Activated CD4-positive, alpha-beta T cell treated with anti-CD3 and anti-CD28 coated beads, Interleukin-2, amount 10 ng/mL, durations not matched to agents 7 days and 5 days (primary cell): ENCODE data around the gene ATP1A2. TPM values are rescaled to one million over a fixed set of nuclear protein-coding genes. Genes with fewer than 3 reads are reported as not detected.

Source experiments
- CTCF ChIA-PET: fragments of 350-600 bp; sonication (Branson Sonifier 250); formaldehyde crosslinking; loops from one replicate; lab custom pipeline; 2021; ENCODE audit warnings: antibody characterized with exemption; lab: Charles Lee
- POLR2A ChIA-PET: fragments of 350-600 bp; sonication (Branson Sonifier 250); formaldehyde crosslinking; loops from one replicate; lab custom pipeline; 2021; ENCODE audit warnings: antibody characterized with exemption; lab: Charles Lee
- DNase-seq: peaks from one replicate; pipeline ENCODE4 v3.0.0-alpha.2; 2020
- H3K27ac Mint-ChIP-seq: one replicate; pipeline ENCODE4 v1.8.0; 2021; ENCODE audit warnings: mild to moderate bottlenecking, moderate library complexity, mixed read lengths
- H3K27me3 Mint-ChIP-seq: one replicate; pipeline ENCODE4 v1.8.0; 2021; ENCODE audit warnings: mixed read lengths
- H3K36me3 Mint-ChIP-seq: one replicate; pipeline ENCODE4 v1.8.0; 2021; ENCODE audit warnings: low read depth, mixed read lengths
- H3K4me1 Mint-ChIP-seq: one replicate; pipeline ENCODE4 v1.8.0; 2021; ENCODE audit warnings: mixed read lengths
- H3K4me3 Mint-ChIP-seq: one replicate; pipeline ENCODE4 v1.8.0; 2021; ENCODE audit warnings: mild to moderate bottlenecking, moderate library complexity, mixed read lengths
- H3K9me3 Mint-ChIP-seq: one replicate; pipeline ENCODE4 v1.8.0; 2021; ENCODE audit warnings: mixed read lengths
- total RNA-seq, 2 experiments: library from RNA; stranded (reverse); gene quantifications; one replicate each; pipeline ENCODE4 v1.2.3, GENCODE V29; 2021

The ATP1A2 gene
- total RNA-seq, 2 experiments from 2014 or later: not detected

DNA sequence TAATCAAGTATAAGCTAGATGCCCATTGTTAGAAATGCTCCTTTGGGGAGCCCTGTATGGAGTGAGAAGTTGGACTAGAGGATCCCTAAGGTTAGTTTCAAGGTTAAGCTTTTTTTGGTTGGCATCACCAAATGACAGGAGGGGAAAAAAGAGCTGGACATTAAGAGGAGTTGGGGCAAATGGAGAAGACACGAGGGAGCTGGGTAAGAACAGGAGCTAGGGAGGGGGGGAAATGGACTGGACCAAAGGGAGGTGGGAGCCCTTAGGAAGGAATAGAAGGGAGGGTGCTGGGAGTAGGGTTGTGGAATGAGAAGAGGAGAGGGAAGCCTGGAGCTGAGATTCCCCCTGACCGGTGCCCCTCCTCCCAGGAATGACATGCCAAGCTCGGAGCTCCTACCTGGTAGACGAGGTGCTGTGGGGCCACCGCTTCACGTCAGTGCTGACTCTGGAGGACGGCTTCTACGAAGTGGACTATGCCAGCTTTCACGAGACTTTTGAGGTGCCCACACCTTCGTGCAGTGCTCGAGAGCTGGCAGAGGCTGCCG lies 28.4 kb upstream of the ATP1A2 start:
- peaks cover 10% of the 10 kb centered on the region for H3K27me3 Mint-ChIP-seq
- no peak overlapping the region for H3K4me3 Mint-ChIP-seq
- no peaks in the 10 kb centered on the region for H3K9me3 Mint-ChIP-seq
- H3K27ac Mint-ChIP-seq: no peak overlapping the region
- no peak for DNase-seq
- peaks cover 13% of the 10 kb centered on the region for H3K4me1 Mint-ChIP-seq
- ChIA-PET CTCF (interaction anchor here (0.8 to 5.8 kb wide), 9 partner anchors 10 to 289 kb away, joined by 3 to 42 read pairs (median 6); partner anchors contain the start of genes IGSF8 and KCNJ10), POLR2A (no interaction called here)
- peaks cover 10% of the 10 kb centered on the region for H3K36me3 Mint-ChIP-seq

DNA sequence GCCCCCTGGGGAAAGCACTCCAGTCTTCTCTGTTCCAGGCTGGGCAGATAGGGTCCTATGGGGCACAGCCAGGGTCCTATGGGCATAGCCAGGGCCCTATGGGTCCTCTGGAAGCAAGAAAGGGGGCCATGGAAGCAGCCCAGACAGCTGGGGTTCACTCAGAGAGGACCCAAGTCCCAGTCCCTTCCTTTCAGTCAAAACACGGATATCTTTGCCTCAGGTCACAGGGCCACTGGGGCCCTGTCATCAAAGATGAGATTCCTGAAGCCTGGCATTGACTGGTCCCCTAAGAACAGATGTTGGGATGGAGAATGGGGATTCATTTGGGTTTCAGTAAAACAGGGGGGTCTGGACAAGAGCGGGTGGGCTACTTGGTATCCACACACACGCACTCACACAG lies 25.7 kb upstream of the ATP1A2 start:
- Mint-ChIP-seq H3K36me3 (peaks cover 15% of the 10 kb centered on the region), H3K27ac (no peak overlapping the region), H3K4me3 (no peak overlapping the region), H3K27me3 (no peaks in the 10 kb centered on the region), H3K4me1 (peaks cover 12% of the 10 kb centered on the region), H3K9me3 (no peaks in the 10 kb centered on the region)
- no peak for DNase-seq
- ChIA-PET CTCF (interaction anchor here (5.8 kb wide), 1 partner anchor 12 kb away, joined by 32 read pairs; no protein-coding TSS in a partner anchor), POLR2A (no interaction called here)

DNA sequence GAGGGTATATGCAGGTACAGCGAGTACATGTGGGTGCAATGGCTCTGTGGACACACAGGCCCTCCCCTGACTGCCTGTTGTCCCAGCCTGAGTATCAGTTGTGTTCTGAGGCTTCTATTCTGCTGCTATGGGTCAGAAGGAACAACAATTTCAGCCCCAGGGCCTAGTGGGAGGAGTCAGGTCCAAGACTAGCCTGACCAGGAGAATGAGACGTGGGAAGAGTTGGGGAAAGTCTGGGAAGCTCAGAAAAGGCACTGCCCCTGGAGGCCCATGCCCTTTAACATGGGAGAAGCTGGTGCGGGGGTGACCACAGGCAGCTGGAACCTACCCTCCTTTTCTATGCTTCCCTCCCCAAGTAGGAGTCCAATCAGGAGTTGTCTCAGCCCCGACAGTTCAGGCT lies 24.8 kb upstream of the ATP1A2 start:
- no peak overlapping the region for H3K27ac Mint-ChIP-seq
- POLR2A ChIA-PET: no interaction called here

DNA sequence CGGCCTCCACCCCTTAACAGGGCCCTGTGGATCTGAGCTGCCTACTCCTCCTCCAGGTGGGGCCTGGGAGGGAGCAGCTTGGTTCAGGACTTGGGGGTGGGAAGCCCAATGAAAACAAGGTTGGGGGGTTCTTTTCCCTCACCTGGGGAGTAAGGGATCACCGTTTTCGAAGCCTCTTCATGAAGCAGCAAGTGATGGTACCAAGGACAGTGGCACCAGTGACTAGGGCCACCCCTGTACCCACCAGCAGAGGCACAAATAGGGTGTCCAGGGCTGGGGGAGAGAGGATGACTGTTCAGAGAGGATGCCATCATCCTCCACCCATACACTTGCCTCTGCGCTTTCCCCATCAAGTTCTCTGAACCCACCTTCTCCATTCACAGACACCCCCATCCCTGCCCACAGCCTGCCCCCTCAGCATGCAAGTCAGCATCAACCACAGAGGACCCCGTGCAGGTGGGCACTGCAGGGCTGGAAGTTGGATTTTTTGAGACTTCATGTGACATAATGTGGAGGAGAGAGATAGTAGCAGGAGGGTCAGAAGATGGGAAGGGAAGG lies 23.8 kb upstream of the ATP1A2 start:
- H3K27me3 Mint-ChIP-seq: no peaks in the 10 kb centered on the region
- peaks cover 15% of the 10 kb centered on the region for H3K36me3 Mint-ChIP-seq
- no peak for DNase-seq
- ChIA-PET CTCF (interaction anchor here (1.1 kb wide), 1 partner anchor 41 kb away, joined by 3 read pairs; no protein-coding TSS in a partner anchor), POLR2A (no interaction called here)
- no peak overlapping the region for H3K27ac Mint-ChIP-seq
- H3K4me3 Mint-ChIP-seq: no peak overlapping the region
- no peaks in the 10 kb centered on the region for H3K9me3 Mint-ChIP-seq
- peaks cover 20% of the 10 kb centered on the region for H3K4me1 Mint-ChIP-seq

More for the DNA sequence above, 24.8 kb upstream of the ATP1A2 start:
- CTCF ChIA-PET: interaction anchor here (0.8 kb wide), 1 partner anchor 10 kb away, joined by 3 read pairs; no protein-coding TSS in a partner anchor
- H3K4me1 Mint-ChIP-seq: peaks cover 11% of the 10 kb centered on the region
- H3K9me3 Mint-ChIP-seq: no peaks in the 10 kb centered on the region
- DNase-seq: no peak
- no peaks in the 10 kb centered on the region for H3K27me3 Mint-ChIP-seq
- H3K36me3 Mint-ChIP-seq: peaks cover 15% of the 10 kb centered on the region
- H3K4me3 Mint-ChIP-seq: no peak overlapping the region

DNA sequence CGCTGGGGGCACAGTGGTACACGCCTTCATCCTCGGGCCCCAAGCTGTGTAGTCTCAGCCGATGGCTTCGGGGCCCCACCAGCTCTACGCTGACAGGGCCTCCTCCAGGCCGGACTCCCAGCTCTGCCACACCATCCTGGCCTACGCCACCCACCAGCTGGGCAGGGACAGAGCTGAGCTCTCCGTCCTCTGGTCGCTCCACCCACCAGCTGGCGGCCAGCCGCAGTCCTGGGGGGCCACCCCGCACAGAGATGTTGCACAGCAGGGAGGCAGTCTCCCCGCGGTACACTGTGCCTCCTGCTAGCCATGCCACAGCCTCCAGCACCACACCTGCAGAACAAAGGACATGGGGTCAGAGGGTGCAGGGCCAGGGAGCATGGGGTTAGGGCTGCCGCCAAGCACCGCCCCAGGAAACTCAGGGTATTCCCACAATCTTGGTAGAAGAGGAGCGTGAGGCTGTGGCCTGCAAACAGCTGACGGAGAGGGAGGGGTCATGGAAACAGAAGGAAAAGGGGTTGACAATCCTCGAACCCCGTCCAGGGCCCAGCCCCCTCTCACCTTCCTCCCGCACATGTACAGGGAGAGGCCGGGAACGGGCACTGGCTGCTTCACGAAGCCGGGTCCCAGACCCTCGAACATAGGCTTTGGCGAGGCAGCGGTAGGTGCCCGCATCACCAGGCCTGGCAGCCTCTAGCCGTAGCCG lies 23.0 kb upstream of the ATP1A2 start:
- Mint-ChIP-seq H3K27ac (no peak overlapping the region), H3K4me3 (no peak overlapping the region), H3K27me3 (no peaks in the 10 kb centered on the region), H3K9me3 (no peaks in the 10 kb centered on the region), H3K36me3 (peaks cover 12% of the 10 kb centered on the region), H3K4me1 (peaks cover 28% of the 10 kb centered on the region)
- no peak for DNase-seq
- CTCF ChIA-PET: interaction anchor here (1.1 kb wide), 1 partner anchor 42 kb away, joined by 3 read pairs; no protein-coding TSS in a partner anchor
- POLR2A ChIA-PET: no interaction called here

DNA sequence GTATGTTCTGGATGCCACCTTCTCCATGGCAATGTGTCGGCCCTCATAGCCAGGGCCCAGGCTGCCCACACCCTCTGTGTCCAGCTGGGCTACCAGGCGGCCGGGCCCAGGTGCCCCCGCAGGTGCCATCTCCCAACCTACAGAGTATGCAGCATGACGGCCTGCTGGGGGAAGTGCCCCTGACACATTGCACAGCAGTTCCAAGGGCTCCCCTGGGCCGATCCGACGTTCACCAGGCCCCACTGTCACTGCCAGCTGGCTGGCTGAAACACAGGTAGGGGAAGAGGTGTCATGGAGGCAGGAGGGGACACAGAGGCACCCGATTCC lies 22.5 kb upstream of the ATP1A2 start:
- Mint-ChIP-seq H3K4me1 (peaks cover 30% of the 10 kb centered on the region), H3K27ac (no peak overlapping the region)
- POLR2A ChIA-PET: no interaction called here

DNA sequence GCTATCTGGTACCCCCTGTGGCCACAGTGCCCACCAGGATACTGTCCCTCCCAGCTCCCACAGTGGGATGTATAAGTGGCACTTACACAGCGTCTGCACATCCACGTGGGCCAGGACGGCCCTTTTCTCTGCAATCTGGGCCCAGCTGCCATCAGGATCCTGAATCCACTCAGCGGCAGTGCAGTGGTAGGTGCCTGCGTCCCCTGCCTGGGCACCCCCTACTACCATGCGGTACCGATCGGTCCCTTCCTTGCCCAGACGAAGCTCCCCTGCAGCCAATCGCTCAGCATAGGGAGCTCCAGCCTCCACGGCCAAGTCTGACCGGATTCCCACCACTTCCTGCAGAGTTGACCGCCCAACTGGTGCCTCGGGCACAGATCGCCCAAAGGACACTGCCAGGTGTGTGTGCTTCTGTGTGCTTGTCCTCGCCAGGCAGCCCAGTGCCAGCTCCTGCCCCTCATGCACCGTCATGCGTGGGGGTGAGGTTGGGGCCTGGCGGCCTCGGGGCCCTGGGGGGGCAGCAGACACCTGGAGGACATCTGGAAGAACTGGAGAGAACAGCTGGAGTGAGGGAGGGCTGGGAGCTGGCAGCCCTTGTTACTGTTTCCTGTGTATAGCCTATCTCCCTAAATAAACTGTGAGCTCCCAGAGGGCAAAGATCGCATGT lies 21.8 kb upstream of the ATP1A2 start:
- Mint-ChIP-seq H3K27me3 (no peaks in the 10 kb centered on the region), H3K4me1 (peaks cover 30% of the 10 kb centered on the region), H3K36me3 (peaks cover 12% of the 10 kb centered on the region), H3K4me3 (no peak overlapping the region), H3K9me3 (no peaks in the 10 kb centered on the region), H3K27ac (no peak overlapping the region)
- ChIA-PET CTCF (interaction anchor here (1.1 to 1.2 kb wide), 2 partner anchors 47 to 48 kb away, joined by 3 to 4 read pairs; no protein-coding TSS in a partner anchor), POLR2A (no interaction called here)
- no peak for DNase-seq

More for the DNA sequence above, 22.5 kb upstream of the ATP1A2 start:
- Mint-ChIP-seq H3K4me3 (no peak overlapping the region), H3K27me3 (no peaks in the 10 kb centered on the region), H3K36me3 (peaks cover 12% of the 10 kb centered on the region), H3K9me3 (no peaks in the 10 kb centered on the region)
- CTCF ChIA-PET: interaction anchor here (1.2 kb wide), 1 partner anchor 46 kb away, joined by 4 read pairs; no protein-coding TSS in a partner anchor
- no peak for DNase-seq

DNA sequence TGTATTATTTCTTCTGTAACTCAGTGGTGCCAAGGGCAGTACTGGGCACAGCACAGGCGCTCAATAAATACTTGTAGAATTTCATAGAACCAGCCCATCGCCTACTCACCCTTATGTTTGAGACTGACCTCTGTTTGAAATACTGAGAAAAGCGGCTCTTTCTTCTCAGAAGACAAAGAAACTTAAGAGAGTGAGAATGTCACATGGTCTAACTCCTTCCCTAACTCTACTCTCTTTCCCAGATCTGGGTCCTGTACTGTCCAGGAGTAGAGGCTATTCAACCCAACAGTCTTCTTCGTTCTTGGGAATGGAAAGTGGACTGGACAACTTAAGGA lies 21.3 kb upstream of the ATP1A2 start:
- Mint-ChIP-seq H3K9me3 (no peaks in the 10 kb centered on the region), H3K4me3 (no peak overlapping the region), H3K27me3 (no peaks in the 10 kb centered on the region), H3K27ac (no peak overlapping the region), H3K4me1 (peaks cover 33% of the 10 kb centered on the region), H3K36me3 (peaks cover 7% of the 10 kb centered on the region)
- DNase-seq: no peak
- ChIA-PET CTCF (interaction anchor here (1.1 to 1.2 kb wide), 2 partner anchors 47 to 48 kb away, joined by 3 to 4 read pairs; no protein-coding TSS in a partner anchor), POLR2A (no interaction called here)

DNA sequence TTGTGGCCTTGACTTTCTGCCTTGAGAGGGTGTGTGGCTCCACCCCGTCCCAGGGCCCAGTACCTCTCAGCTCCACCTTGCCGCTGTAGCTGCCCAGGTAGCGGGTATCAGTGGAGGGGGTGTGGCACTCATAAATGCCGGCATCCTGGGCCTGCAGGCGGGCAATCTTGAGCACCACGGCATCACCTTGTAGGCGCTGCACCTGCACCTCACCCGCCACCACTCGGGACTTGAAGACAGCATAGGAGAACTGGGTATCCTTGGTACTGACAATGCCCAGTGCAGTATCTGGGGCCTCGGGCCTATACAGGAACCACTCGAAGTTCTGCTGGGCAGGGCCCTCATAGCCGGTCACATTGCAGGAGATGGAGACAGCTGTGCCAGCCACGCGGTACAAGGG lies 20.8 kb upstream of the ATP1A2 start:
- ChIA-PET CTCF (interaction anchor here (5.1 kb wide), 1 partner anchor 9 kb away, joined by 42 read pairs; no protein-coding TSS in a partner anchor), POLR2A (no interaction called here)
- Mint-ChIP-seq H3K9me3 (no peaks in the 10 kb centered on the region), H3K27me3 (no peaks in the 10 kb centered on the region), H3K4me3 (no peak overlapping the region), H3K4me1 (peaks cover 38% of the 10 kb centered on the region), H3K27ac (no peak overlapping the region), H3K36me3 (peaks cover 7% of the 10 kb centered on the region)
- no peak for DNase-seq

DNA sequence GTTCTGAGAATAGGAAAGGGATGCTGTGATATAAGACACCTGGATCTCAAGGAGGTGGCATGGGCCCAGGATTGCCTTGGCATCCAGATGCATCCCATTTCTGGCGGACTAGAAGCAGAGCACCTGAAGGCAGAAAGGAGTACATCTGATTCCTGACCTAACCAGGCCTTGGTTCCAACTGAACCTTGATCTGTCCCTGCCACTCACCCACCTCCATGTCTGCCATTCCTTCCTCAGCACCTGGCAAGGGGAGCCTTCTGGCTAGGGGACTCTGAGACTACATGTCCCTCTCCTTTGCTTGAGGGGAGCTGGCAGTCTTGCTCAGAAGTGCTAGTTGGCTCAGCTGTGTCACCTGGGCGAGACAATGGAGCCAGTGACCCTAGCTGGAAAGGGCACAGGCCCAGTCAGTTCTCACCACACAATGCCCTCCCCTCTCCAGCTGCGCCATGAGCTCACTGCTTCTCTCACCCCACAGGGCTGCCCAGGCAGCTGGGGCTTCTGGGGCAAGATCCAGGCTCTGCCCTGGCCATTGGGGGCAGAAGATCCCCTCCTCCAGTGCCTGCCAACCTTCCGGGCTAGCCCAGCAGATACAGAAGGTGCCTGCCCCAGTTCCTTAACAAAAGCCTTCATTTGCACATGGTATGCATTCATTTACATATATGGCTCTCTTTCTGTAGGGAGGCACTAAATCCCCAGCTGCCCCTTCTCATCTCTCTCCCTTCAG lies 20.0 kb upstream of the ATP1A2 start:
- Mint-ChIP-seq H3K27ac (peak overlapping the region; percentile 86), H3K4me1 (peaks cover 45% of the 10 kb centered on the region), H3K4me3 (no peak overlapping the region), H3K27me3 (no peaks in the 10 kb centered on the region), H3K9me3 (no peaks in the 10 kb centered on the region), H3K36me3 (peaks cover 7% of the 10 kb centered on the region)
- ChIA-PET POLR2A (no interaction called here), CTCF (interaction anchor here (0.5 to 5.1 kb wide), 5 partner anchors 9 to 164 kb away, joined by 3 to 42 read pairs (median 6); no protein-coding TSS in a partner anchor)
- no peak for DNase-seq

DNA sequence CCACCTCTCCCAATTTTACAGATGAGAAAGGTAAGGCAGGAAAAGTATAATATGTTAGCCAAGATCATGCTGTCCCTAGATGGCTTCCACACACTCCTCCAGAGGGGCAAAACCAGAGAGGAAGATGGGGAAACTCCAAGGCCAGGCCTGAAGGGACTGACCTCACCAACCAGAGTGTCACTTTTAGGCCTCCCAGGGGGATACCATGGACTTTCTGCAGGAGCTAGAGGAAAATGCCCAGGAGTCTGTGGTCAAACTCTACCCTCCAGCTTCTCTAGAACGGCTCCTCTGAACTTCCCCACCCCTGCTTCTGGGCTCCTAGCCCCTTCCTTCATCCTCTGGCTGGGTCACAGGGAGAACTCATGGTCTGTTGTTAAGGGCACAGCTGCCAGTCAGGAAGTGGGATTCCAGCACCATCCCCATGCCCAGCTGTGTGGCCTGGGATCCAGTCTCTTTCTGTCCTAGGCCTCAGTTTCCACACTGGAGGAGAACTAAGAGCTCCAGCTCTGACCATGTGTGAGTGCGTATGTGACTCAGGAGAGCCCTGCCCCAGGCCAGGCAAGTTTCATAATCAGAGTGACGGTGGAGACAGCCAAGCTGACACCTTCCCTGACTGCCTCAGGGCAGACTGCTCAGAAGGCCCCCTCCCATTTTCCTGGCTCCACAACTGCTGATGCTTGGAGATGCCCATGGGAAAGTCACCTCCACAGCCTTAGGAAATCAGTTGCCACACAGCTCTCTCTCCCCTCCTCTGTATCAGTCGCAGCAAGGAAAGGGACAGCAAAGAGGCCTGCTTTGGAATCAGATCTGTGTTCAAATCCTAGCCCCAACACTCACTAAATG lies 19.1 kb upstream of the ATP1A2 start:
- DNase-seq: no peak
- peaks cover 53% of the 10 kb centered on the region for H3K4me1 Mint-ChIP-seq
- no peaks in the 10 kb centered on the region for H3K27me3 Mint-ChIP-seq
- H3K4me3 Mint-ChIP-seq: peak overlapping the region; percentile 84
- peaks cover 7% of the 10 kb centered on the region for H3K36me3 Mint-ChIP-seq
- ChIA-PET CTCF (interaction anchor here (0.8 to 5.1 kb wide), 5 partner anchors 10 to 280 kb away, joined by 4 to 42 read pairs (median 6); no protein-coding TSS in a partner anchor), POLR2A (no interaction called here)
- H3K27ac Mint-ChIP-seq: peak overlapping the region; percentile 86
- no peaks in the 10 kb centered on the region for H3K9me3 Mint-ChIP-seq
